Measurements from ENCODE around the gene SRGAP2B.
"Not testable (repeated sequence)": the region's sequence is repeated elsewhere in the genome, so short reads cannot be mapped to it uniquely, and the experiment has no call there.

SRGAP2B gene

GRCh38 chr1:145000074-145000742 lies 94.9 kb downstream of the SRGAP2B start:
- H3F3A ChIP-seq (ENCODE audit: low read depth); H3K79me2 ChIP-seq (ENCODE audit: insufficient read depth, low read length); H3K4me3 ChIP-seq (ENCODE audit: low read length, poor library complexity, severe bottlenecking); H4K20me1 ChIP-seq (ENCODE audit: insufficient read depth, low read length, poor library complexity, severe bottlenecking); H3K27me3 ChIP-seq (ENCODE audit: insufficient read depth, low read length, poor library complexity, severe bottlenecking); H3K4me2 ChIP-seq (ENCODE audit: low read depth, low read length, poor library complexity, severe bottlenecking); H3K9me3 ChIP-seq (ENCODE audit: insufficient read depth, low read depth, low read length); H3K9me2 ChIP-seq (replicated peaks; ENCODE audit: low read depth, low read length); H3K9ac ChIP-seq (ENCODE audit: low read depth, low read length, poor library complexity, severe bottlenecking); H3K4me1 ChIP-seq (ENCODE audit: insufficient read depth, low read length, poor library complexity, severe bottlenecking); H2AFZ ChIP-seq (ENCODE audit: low read length); H3K36me3 ChIP-seq (ENCODE audit: insufficient read depth, low read length): not testable (repeated sequence)

DNA sequence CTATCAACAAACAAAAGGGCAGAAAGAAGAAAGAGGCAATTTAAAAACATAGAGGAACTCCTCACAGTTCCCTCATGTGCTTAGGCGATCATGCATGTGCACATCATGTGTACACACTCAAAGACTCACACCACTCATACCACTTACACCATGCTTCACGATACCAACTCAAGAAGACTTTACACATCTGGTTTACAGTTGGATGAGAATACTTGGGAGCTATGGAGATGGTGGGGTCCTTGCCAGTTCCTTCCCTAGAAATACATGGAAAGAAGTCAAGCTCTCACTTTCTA lies 96.2 kb downstream of the SRGAP2B start:
- not testable (repeated sequence) for H3K9ac ChIP-seq (ENCODE audit: low read depth, low read length, poor library complexity, severe bottlenecking); H3K9me2 ChIP-seq (replicated peaks; ENCODE audit: low read depth, low read length); H3K27me3 ChIP-seq (ENCODE audit: insufficient read depth, low read length, poor library complexity, severe bottlenecking); H3K4me1 ChIP-seq (ENCODE audit: insufficient read depth, low read length, poor library complexity, severe bottlenecking); H3K79me2 ChIP-seq (ENCODE audit: insufficient read depth, low read length); H3K36me3 ChIP-seq (ENCODE audit: insufficient read depth, low read length); H3F3A ChIP-seq (ENCODE audit: low read depth); H3K4me2 ChIP-seq (ENCODE audit: low read depth, low read length, poor library complexity, severe bottlenecking); H3K4me3 ChIP-seq (ENCODE audit: low read length, poor library complexity, severe bottlenecking); H4K20me1 ChIP-seq (ENCODE audit: insufficient read depth, low read length, poor library complexity, severe bottlenecking); H3K9me3 ChIP-seq (ENCODE audit: insufficient read depth, low read depth, low read length); H2AFZ ChIP-seq (ENCODE audit: low read length)

GRCh38 chr1:144998134-144998980 lies 96.8 kb downstream of the SRGAP2B start:
- H3K36me3 ChIP-seq (ENCODE audit: insufficient read depth, low read length); H2AFZ ChIP-seq (ENCODE audit: low read length); H3K79me2 ChIP-seq (ENCODE audit: insufficient read depth, low read length); H3F3A ChIP-seq (ENCODE audit: low read depth); H3K4me3 ChIP-seq (ENCODE audit: low read length, poor library complexity, severe bottlenecking); H3K27me3 ChIP-seq (ENCODE audit: insufficient read depth, low read length, poor library complexity, severe bottlenecking); H3K4me2 ChIP-seq (ENCODE audit: low read depth, low read length, poor library complexity, severe bottlenecking); H3K9ac ChIP-seq (ENCODE audit: low read depth, low read length, poor library complexity, severe bottlenecking); H3K4me1 ChIP-seq (ENCODE audit: insufficient read depth, low read length, poor library complexity, severe bottlenecking); H3K9me2 ChIP-seq (replicated peaks; ENCODE audit: low read depth, low read length); H4K20me1 ChIP-seq (ENCODE audit: insufficient read depth, low read length, poor library complexity, severe bottlenecking); H3K9me3 ChIP-seq (ENCODE audit: insufficient read depth, low read depth, low read length): not testable (repeated sequence)

DNA sequence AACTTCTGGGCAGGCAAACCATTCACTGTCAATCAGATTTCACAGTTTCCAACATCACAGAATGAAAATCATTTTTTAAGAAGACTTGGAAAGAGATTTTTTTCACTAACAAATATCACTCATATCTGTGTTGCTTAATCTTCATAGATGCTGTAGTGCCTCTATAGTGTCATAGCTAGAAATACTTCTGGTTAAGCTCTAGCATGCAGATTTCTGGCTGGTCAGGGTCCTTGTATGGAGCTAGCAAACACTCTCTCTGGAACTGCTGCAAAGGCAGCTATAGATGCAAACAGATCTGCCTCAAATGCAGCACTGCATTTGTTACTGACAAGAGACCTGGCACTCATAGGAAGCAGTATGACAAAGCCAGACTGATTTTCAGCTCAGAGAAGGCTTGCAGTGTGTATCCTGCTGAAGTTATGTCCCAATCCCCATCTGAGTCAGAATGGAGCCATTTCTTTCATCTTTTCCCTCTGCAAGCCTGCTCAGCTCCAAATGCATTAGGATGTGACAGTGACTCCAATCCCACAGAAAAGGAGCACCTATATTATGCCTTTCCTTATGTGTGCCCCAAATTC lies 99.2 kb downstream of the SRGAP2B start:
- H3K27me3 ChIP-seq (ENCODE audit: insufficient read depth, low read length, poor library complexity, severe bottlenecking); H4K20me1 ChIP-seq (ENCODE audit: insufficient read depth, low read length, poor library complexity, severe bottlenecking); H3K4me3 ChIP-seq (ENCODE audit: low read length, poor library complexity, severe bottlenecking); H3K9me3 ChIP-seq (ENCODE audit: insufficient read depth, low read depth, low read length); H2AFZ ChIP-seq (ENCODE audit: low read length); H3K79me2 ChIP-seq (ENCODE audit: insufficient read depth, low read length); H3K4me1 ChIP-seq (ENCODE audit: insufficient read depth, low read length, poor library complexity, severe bottlenecking); H3K36me3 ChIP-seq (ENCODE audit: insufficient read depth, low read length); H3K9ac ChIP-seq (ENCODE audit: low read depth, low read length, poor library complexity, severe bottlenecking); H3K4me2 ChIP-seq (ENCODE audit: low read depth, low read length, poor library complexity, severe bottlenecking); H3K9me2 ChIP-seq (replicated peaks; ENCODE audit: low read depth, low read length); H3F3A ChIP-seq (ENCODE audit: low read depth): not testable (repeated sequence)

DNA sequence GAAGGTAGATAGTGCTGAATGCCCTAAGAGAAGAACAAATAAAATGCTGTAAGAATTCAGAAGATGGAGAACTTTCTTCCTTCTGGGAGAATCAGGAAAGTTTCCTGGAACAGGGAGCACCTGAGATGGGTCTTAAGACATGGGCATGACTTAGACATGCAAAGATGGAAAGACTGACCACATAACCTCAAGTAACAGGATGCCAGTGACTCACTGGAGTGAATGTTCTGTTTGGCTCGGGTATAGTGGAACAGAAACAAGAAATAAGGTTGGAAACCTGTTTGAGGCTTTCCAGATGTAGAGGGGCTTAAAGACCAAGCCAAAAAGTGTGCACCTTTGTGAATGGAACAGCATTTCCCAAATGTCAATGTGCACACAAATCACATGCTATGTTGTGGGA lies 102.2 kb downstream of the SRGAP2B start:
- not testable (repeated sequence) for H3F3A ChIP-seq (ENCODE audit: low read depth); H3K4me3 ChIP-seq (ENCODE audit: low read length, poor library complexity, severe bottlenecking); H2AFZ ChIP-seq (ENCODE audit: low read length); H3K9ac ChIP-seq (ENCODE audit: low read depth, low read length, poor library complexity, severe bottlenecking); H3K36me3 ChIP-seq (ENCODE audit: insufficient read depth, low read length); H3K27me3 ChIP-seq (ENCODE audit: insufficient read depth, low read length, poor library complexity, severe bottlenecking); H3K4me1 ChIP-seq (ENCODE audit: insufficient read depth, low read length, poor library complexity, severe bottlenecking); H3K79me2 ChIP-seq (ENCODE audit: insufficient read depth, low read length); H3K4me2 ChIP-seq (ENCODE audit: low read depth, low read length, poor library complexity, severe bottlenecking); H4K20me1 ChIP-seq (ENCODE audit: insufficient read depth, low read length, poor library complexity, severe bottlenecking); H3K9me2 ChIP-seq (replicated peaks; ENCODE audit: low read depth, low read length); H3K9me3 ChIP-seq (ENCODE audit: insufficient read depth, low read depth, low read length)

- H3K27me3 ChIP-seq (ENCODE audit: insufficient read depth, low read length, poor library complexity, severe bottlenecking); H3K9me2 ChIP-seq (replicated peaks; ENCODE audit: low read depth, low read length); H3K9ac ChIP-seq (ENCODE audit: low read depth, low read length, poor library complexity, severe bottlenecking); H3K4me2 ChIP-seq (ENCODE audit: low read depth, low read length, poor library complexity, severe bottlenecking); H4K20me1 ChIP-seq (ENCODE audit: insufficient read depth, low read length, poor library complexity, severe bottlenecking); H3K36me3 ChIP-seq (ENCODE audit: insufficient read depth, low read length); H3K4me1 ChIP-seq (ENCODE audit: insufficient read depth, low read length, poor library complexity, severe bottlenecking); H3K4me3 ChIP-seq (ENCODE audit: low read length, poor library complexity, severe bottlenecking); H3K79me2 ChIP-seq (ENCODE audit: insufficient read depth, low read length); H2AFZ ChIP-seq (ENCODE audit: low read length); H3K9me3 ChIP-seq (ENCODE audit: insufficient read depth, low read depth, low read length); H3F3A ChIP-seq (ENCODE audit: low read depth): not testable (repeated sequence)
Measured at GRCh38 chr1:144990611-144991010, 104.5 kb downstream of the SRGAP2B start.

DNA sequence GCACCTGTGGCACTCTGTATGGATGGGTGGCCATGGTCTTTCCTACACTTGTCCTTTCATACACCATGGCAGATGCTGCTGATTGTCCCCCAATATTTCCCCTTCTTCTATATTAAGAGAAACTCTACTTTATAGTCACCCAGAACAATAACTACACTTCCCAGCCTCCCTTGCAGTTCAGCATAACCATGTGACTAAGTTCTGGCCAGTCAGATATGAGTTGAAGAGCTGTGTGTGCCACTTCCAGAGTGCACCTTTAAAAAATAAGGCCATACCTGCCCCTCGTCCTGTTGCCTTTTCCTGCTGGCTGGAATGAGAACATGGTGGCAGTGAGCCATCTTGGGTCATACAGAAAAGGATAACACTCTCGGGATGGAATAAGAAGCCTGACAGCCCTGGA lies 108.0 kb downstream of the SRGAP2B start:
- H3K9ac ChIP-seq (ENCODE audit: low read depth, low read length, poor library complexity, severe bottlenecking); H3K9me3 ChIP-seq (ENCODE audit: insufficient read depth, low read depth, low read length); H4K20me1 ChIP-seq (ENCODE audit: insufficient read depth, low read length, poor library complexity, severe bottlenecking); H2AFZ ChIP-seq (ENCODE audit: low read length); H3K4me1 ChIP-seq (ENCODE audit: insufficient read depth, low read length, poor library complexity, severe bottlenecking); H3K9me2 ChIP-seq (replicated peaks; ENCODE audit: low read depth, low read length); H3K79me2 ChIP-seq (ENCODE audit: insufficient read depth, low read length); H3K27me3 ChIP-seq (ENCODE audit: insufficient read depth, low read length, poor library complexity, severe bottlenecking); H3K4me3 ChIP-seq (ENCODE audit: low read length, poor library complexity, severe bottlenecking); H3K36me3 ChIP-seq (ENCODE audit: insufficient read depth, low read length); H3K4me2 ChIP-seq (ENCODE audit: low read depth, low read length, poor library complexity, severe bottlenecking); H3F3A ChIP-seq (ENCODE audit: low read depth): not testable (repeated sequence)
